GM12878 (cell line): ENCODE results near the gene MOB2.

Experiments used
- CBX3 ChIP-seq: fragments of 200-600 bp; sonication (generic); IDR thresholded peaks from 2 replicates; pipeline ENCODE4 v1.6.1; 2016; ENCODE audit warnings: low read depth, borderline replicate concordance
- CTCF ChIP-seq, 3 experiments: IDR thresholded peaks in 2 of 3; conservative IDR thresholded peaks in 1 of 3; 2 replicates each; pipeline ENCODE4 v1.5.1; 2011; ENCODE audit warnings: low read depth in 3 of 3, low read length in 3 of 3, mild to moderate bottlenecking in 3 of 3, control low read depth in 2 of 3, moderate library complexity in 2 of 3, inconsistent platforms in 1 of 3, mixed read lengths in 1 of 3; ENCODE audit not compliant: control insufficient read depth in 2 of 3, insufficient read depth in 1 of 3; ENCODE audit errors: extremely low read depth in 1 of 3
- EP300 ChIP-seq, 2 experiments: fragments of 150-350 bp in 1 of 2; IDR thresholded peaks; 2 replicates each; pipeline ENCODE4 v1.6.1; 2011 to 2012; ENCODE audit warnings: low read depth in 2 of 2, low read length in 2 of 2, borderline replicate concordance in 1 of 2, improper control_type of control experiment in 1 of 2, inconsistent platforms in 1 of 2; ENCODE audit not compliant: control insufficient read depth in 1 of 2
- PBX3 ChIP-seq: IDR thresholded peaks from 2 replicates; pipeline ENCODE4 v1.6.1; 2011; ENCODE audit warnings: mild to moderate bottlenecking, low read depth, low read length, moderate library complexity; ENCODE audit not compliant: insufficient replicate concordance
- POLR2A ChIP-seq: IDR thresholded peaks from 2 replicates; pipeline ENCODE4 v1.6.1; 2011; ENCODE audit warnings: low read depth, mild to moderate bottlenecking, low read length
- POLR2AphosphoS5 ChIP-seq: IDR thresholded peaks from 2 replicates; pipeline ENCODE4 v1.6.1; 2011; ENCODE audit warnings: mild to moderate bottlenecking, low read length, inconsistent platforms
- RFX5 ChIP-seq: IDR thresholded peaks from 2 replicates; pipeline ENCODE4 v1.6.1; 2011; ENCODE audit warnings: low read depth, low read length, improper control_type of control experiment
- TF ChIP-seq, protein P1 (sequence below): fragments of 450-650 bp; formaldehyde crosslinking; IDR thresholded peaks from 2 replicates; pipeline ENCODE4 v1.5.0; 2022; ENCODE audit warnings: mild to moderate bottlenecking, missing genetic modification characterization
- TF ChIP-seq, protein P2 (sequence below): fragments of 450-650 bp; IDR thresholded peaks from 2 replicates; pipeline ENCODE4 v1.6.1; 2017; ENCODE audit warnings: antibody characterized with exemption, mild to moderate bottlenecking, moderate library complexity

DNA sequence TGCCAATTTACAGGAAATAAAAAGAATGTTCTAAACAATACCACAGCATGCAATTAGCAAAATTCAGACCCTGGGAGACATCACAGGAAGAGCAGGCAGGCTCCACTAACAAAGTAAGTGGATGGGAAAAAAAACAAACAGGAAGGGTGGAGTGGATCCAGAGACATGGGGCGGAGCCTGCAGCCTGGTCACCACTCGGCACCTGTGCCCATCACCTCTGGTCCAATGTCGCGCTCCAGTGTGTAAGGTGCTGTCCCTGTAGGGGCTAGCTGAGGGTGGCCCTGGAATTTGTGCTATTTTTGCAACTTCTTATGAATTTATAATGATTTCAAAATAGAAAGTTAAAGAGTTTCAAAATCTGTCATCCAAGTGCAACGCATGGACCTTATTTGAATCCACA lies 11.0 kb upstream of the MOB2 start:
- TF ChIP-seq POLR2A (no peak), CTCF (IDR thresholded peaks at IDR 0.05 in 2 of 3, conservative IDR thresholded peaks at IDR 0.05 in 1 of 3; ENCODE audit: control insufficient read depth in 2 of 3, extremely low read depth in 1 of 3, insufficient read depth in 1 of 3, low read depth in 3 of 3, low read length in 3 of 3) (no peak), EP300 (IDR thresholded peaks at IDR 0.05; ENCODE audit: borderline replicate concordance in 1 of 2, control insufficient read depth in 1 of 2, low read depth in 2 of 2, low read length in 2 of 2) (no peak), CBX3 (no peak), RFX5 (no peak), PBX3 (no peak), POLR2AphosphoS5 (no peak)
- TF ChIP-seq, protein P1, sequence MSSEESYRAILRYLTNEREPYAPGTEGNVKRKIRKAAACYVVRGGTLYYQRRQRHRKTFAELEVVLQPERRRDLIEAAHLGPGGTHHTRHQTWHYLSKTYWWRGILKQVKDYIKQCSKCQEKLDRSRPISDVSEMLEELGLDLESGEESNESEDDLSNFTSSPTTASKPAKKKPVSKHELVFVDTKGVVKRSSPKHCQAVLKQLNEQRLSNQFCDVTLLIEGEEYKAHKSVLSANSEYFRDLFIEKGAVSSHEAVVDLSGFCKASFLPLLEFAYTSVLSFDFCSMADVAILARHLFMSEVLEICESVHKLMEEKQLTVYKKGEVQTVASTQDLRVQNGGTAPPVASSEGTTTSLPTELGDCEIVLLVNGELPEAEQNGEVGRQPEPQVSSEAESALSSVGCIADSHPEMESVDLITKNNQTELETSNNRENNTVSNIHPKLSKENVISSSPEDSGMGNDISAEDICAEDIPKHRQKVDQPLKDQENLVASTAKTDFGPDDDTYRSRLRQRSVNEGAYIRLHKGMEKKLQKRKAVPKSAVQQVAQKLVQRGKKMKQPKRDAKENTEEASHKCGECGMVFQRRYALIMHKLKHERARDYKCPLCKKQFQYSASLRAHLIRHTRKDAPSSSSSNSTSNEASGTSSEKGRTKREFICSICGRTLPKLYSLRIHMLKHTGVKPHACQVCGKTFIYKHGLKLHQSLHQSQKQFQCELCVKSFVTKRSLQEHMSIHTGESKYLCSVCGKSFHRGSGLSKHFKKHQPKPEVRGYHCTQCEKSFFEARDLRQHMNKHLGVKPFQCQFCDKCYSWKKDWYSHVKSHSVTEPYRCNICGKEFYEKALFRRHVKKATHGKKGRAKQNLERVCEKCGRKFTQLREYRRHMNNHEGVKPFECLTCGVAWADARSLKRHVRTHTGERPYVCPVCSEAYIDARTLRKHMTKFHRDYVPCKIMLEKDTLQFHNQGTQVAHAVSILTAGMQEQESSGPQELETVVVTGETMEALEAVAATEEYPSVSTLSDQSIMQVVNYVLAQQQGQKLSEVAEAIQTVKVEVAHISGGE (CRISPR knock-in tag): no peak
- TF ChIP-seq, protein P2, sequence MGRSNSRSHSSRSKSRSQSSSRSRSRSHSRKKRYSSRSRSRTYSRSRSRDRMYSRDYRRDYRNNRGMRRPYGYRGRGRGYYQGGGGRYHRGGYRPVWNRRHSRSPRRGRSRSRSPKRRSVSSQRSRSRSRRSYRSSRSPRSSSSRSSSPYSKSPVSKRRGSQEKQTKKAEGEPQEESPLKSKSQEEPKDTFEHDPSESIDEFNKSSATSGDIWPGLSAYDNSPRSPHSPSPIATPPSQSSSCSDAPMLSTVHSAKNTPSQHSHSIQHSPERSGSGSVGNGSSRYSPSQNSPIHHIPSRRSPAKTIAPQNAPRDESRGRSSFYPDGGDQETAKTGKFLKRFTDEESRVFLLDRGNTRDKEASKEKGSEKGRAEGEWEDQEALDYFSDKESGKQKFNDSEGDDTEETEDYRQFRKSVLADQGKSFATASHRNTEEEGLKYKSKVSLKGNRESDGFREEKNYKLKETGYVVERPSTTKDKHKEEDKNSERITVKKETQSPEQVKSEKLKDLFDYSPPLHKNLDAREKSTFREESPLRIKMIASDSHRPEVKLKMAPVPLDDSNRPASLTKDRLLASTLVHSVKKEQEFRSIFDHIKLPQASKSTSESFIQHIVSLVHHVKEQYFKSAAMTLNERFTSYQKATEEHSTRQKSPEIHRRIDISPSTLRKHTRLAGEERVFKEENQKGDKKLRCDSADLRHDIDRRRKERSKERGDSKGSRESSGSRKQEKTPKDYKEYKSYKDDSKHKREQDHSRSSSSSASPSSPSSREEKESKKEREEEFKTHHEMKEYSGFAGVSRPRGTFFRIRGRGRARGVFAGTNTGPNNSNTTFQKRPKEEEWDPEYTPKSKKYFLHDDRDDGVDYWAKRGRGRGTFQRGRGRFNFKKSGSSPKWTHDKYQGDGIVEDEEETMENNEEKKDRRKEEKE: no peak
